ENCODE data around the gene EPB41L2. TPM values are rescaled to one million over a fixed set of nuclear protein-coding genes. Genes with fewer than 3 reads are reported as not detected.

The EPB41L2 gene
- total and polyA plus RNA-seq, 2 experiments from 2014 or later: 76.2 to 91.7 TPM

GRCh38 chr6:130959951-130960350 is 103.1 kb downstream of the EPB41L2 start:
- H3K27me3 Mint-ChIP-seq (ENCODE audit: insufficient read depth, low read depth, poor library complexity): no peaks in the 10 kb centered on the region
- H3K27ac Mint-ChIP-seq: no peak overlapping the region
- Histone ChIP-seq H3K4me2 (no peak overlapping the region), H3K36me3 (ENCODE audit: insufficient read depth) (no peaks in the 10 kb centered on the region), H4K20me1 (replicated peaks; ENCODE audit: insufficient read depth) (no peaks in the 10 kb centered on the region), H3K27me3 (ENCODE audit: insufficient read depth) (no peaks in the 10 kb centered on the region), H2AFZ (no peak overlapping the region), H3K79me2 (replicated peaks; ENCODE audit: insufficient read depth) (peaks cover 40% of the 10 kb centered on the region; the same call in 1 of the 2 replicates), H3K27ac (ENCODE audit: low read depth) (no peak overlapping the region), H3K4me1 (ENCODE audit: insufficient read depth) (no peaks in the 10 kb centered on the region), H3F3A (replicated peaks; ENCODE audit: low read depth) (no peaks in the 10 kb centered on the region), H3K9me2 (ENCODE audit: insufficient read depth) (peaks cover 7% of the 10 kb centered on the region; the same call in 1 of the 2 replicates), H3K4me3 (no peak overlapping the region)
- no peak overlapping the region for H3K4me3 Mint-ChIP-seq
- TF ChIP-seq STAT1 (IDR thresholded peaks at IDR 0.05; ENCODE audit: unreplicated experiment) (no peak), JUNB (IDR thresholded peaks at IDR 0.05; ENCODE audit: unreplicated experiment) (no peak), NANOG (IDR thresholded peaks at IDR 0.05; ENCODE audit: borderline replicate concordance) (no peak), ZNF331 (CRISPR knock-in tag; IDR thresholded peaks at IDR 0.05; ENCODE audit: low read depth) (no peak), ZNF114 (CRISPR knock-in tag; IDR thresholded peaks at IDR 0.05) (no peak), EZH2 (IDR thresholded peaks at IDR 0.05; ENCODE audit: low read depth, unreplicated experiment) (no peak)
- TF ChIP-seq, protein P1, sequence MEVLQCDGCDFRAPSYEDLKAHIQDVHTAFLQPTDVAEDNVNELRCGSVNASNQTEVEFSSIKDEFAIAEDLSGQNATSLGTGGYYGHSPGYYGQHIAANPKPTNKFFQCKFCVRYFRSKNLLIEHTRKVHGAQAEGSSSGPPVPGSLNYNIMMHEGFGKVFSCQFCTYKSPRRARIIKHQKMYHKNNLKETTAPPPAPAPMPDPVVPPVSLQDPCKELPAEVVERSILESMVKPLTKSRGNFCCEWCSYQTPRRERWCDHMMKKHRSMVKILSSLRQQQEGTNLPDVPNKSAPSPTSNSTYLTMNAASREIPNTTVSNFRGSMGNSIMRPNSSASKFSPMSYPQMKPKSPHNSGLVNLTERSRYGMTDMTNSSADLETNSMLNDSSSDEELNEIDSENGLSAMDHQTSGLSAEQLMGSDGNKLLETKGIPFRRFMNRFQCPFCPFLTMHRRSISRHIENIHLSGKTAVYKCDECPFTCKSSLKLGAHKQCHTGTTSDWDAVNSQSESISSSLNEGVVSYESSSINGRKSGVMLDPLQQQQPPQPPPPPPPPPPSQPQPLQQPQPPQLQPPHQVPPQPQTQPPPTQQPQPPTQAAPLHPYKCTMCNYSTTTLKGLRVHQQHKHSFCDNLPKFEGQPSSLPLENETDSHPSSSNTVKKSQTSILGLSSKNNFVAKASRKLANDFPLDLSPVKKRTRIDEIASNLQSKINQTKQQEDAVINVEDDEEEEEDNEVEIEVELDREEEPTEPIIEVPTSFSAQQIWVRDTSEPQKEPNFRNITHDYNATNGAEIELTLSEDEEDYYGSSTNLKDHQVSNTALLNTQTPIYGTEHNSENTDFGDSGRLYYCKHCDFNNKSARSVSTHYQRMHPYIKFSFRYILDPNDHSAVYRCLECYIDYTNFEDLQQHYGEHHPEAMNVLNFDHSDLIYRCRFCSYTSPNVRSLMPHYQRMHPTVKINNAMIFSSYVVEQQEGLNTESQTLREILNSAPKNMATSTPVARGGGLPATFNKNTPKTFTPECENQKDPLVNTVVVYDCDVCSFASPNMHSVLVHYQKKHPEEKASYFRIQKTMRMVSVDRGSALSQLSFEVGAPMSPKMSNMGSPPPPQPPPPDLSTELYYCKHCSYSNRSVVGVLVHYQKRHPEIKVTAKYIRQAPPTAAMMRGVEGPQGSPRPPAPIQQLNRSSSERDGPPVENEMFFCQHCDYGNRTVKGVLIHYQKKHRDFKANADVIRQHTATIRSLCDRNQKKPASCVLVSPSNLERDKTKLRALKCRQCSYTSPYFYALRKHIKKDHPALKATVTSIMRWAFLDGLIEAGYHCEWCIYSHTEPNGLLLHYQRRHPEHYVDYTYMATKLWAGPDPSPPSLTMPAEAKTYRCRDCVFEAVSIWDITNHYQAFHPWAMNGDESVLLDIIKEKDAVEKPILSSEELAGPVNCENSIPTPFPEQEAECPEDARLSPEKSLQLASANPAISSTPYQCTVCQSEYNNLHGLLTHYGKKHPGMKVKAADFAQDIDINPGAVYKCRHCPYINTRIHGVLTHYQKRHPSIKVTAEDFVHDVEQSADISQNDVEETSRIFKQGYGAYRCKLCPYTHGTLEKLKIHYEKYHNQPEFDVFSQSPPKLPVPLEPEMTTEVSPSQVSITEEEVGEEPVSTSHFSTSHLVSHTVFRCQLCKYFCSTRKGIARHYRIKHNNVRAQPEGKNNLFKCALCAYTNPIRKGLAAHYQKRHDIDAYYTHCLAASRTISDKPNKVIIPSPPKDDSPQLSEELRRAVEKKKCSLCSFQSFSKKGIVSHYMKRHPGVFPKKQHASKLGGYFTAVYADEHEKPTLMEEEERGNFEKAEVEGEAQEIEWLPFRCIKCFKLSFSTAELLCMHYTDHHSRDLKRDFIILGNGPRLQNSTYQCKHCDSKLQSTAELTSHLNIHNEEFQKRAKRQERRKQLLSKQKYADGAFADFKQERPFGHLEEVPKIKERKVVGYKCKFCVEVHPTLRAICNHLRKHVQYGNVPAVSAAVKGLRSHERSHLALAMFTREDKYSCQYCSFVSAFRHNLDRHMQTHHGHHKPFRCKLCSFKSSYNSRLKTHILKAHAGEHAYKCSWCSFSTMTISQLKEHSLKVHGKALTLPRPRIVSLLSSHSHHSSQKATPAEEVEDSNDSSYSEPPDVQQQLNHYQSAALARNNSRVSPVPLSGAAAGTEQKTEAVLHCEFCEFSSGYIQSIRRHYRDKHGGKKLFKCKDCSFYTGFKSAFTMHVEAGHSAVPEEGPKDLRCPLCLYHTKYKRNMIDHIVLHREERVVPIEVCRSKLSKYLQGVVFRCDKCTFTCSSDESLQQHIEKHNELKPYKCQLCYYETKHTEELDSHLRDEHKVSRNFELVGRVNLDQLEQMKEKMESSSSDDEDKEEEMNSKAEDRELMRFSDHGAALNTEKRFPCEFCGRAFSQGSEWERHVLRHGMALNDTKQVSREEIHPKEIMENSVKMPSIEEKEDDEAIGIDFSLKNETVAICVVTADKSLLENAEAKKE (CRISPR knock-in tag; IDR thresholded peaks at IDR 0.05): no peak
- no peaks in the 10 kb centered on the region for H3K9me3 Mint-ChIP-seq
- peaks cover 10% of the 10 kb centered on the region for H3K4me1 Mint-ChIP-seq
- no peak for ATAC-seq
- H3K36me3 Mint-ChIP-seq (ENCODE audit: low read depth): peaks cover 9% of the 10 kb centered on the region
- DNase-seq (ENCODE audit: low spot score): no peak

GRCh38 chr6:130958468-130958867 is 104.6 kb downstream of the EPB41L2 start:
- no peaks in the 10 kb centered on the region for H3K27me3 Mint-ChIP-seq (ENCODE audit: insufficient read depth, low read depth, poor library complexity)
- H3K36me3 Mint-ChIP-seq (ENCODE audit: low read depth): peaks cover 12% of the 10 kb centered on the region
- no peak overlapping the region for H3K4me3 ChIP-seq
- peaks cover 30% of the 10 kb centered on the region; the same call in 1 of the 2 replicates for H3K79me2 ChIP-seq (replicated peaks; ENCODE audit: insufficient read depth)
- H3K4me1 Mint-ChIP-seq: peaks cover 8% of the 10 kb centered on the region
- H3K4me2 ChIP-seq: no peak overlapping the region
- no peaks in the 10 kb centered on the region for H3K27me3 ChIP-seq (ENCODE audit: insufficient read depth)
- peaks cover 7% of the 10 kb centered on the region; the same call in 1 of the 2 replicates for H3K9me2 ChIP-seq (ENCODE audit: insufficient read depth)
- H3F3A ChIP-seq (replicated peaks; ENCODE audit: low read depth): no peaks in the 10 kb centered on the region
- H3K27ac ChIP-seq (ENCODE audit: low read depth): no peak overlapping the region
- H4K20me1 ChIP-seq (replicated peaks; ENCODE audit: insufficient read depth): no peaks in the 10 kb centered on the region
- H3K4me1 ChIP-seq (ENCODE audit: insufficient read depth): no peaks in the 10 kb centered on the region
- H3K9me3 Mint-ChIP-seq: no peaks in the 10 kb centered on the region
- no peaks in the 10 kb centered on the region for H3K36me3 ChIP-seq (ENCODE audit: insufficient read depth)
- H3K27ac Mint-ChIP-seq: no peak overlapping the region; the same call in 1 of the 2 replicates
- DNase-seq (ENCODE audit: low spot score): no peak
- no peak overlapping the region for H2AFZ ChIP-seq
- no peak for ATAC-seq
- no peak overlapping the region for H3K4me3 Mint-ChIP-seq
- TF ChIP-seq EZH2 (IDR thresholded peaks at IDR 0.05; ENCODE audit: low read depth, unreplicated experiment) (no peak), STAT1 (IDR thresholded peaks at IDR 0.05; ENCODE audit: unreplicated experiment) (no peak), REST (IDR thresholded peaks at IDR 0.05; ENCODE audit: unreplicated experiment) (no peak), ETS1 (IDR thresholded peaks at IDR 0.05) (no peak)

Data from GM23338 (cell line).